Fibroblast of lung (primary cell): ENCODE results near the gene CORO7. TPM values are rescaled to one million over a fixed set of nuclear protein-coding genes. Genes with fewer than 3 reads are reported as not detected.
A peak's percentile ranks its signal among the peaks of the same experiment; 100 is the strongest.

Experiments
- DNase-seq, 2 donors: peaks; one replicate each; pipeline versions ENCODE4 v3.0.0 to v3.0.0-alpha.2; 2010; ENCODE audit warnings: low read depth in 2 of 2
- H2AFZ ChIP-seq: 2 replicates; pipeline ENCODE4 v1.5.1; 2012; ENCODE audit warnings: low read length, control low read depth, inconsistent platforms
- H3K27ac ChIP-seq: 2 replicates; pipeline ENCODE4 v1.5.1; 2011; ENCODE audit warnings: low read length, control low read depth; ENCODE audit not compliant: insufficient read depth
- H3K27me3 ChIP-seq: 2 replicates; pipeline ENCODE4 v1.5.1; 2011; ENCODE audit warnings: mild to moderate bottlenecking, low read length; ENCODE audit not compliant: control insufficient read depth, insufficient read depth
- H3K36me3 ChIP-seq: 2 replicates; pipeline ENCODE4 v1.5.1; 2011; ENCODE audit warnings: low read length; ENCODE audit not compliant: control insufficient read depth, insufficient read depth
- H3K4me1 ChIP-seq: 2 replicates; pipeline ENCODE4 v1.5.1; 2011; ENCODE audit warnings: low read length; ENCODE audit not compliant: control insufficient read depth, insufficient read depth; ENCODE audit errors: extremely low read depth
- H3K4me2 ChIP-seq: 2 replicates; pipeline ENCODE4 v1.5.1; 2011; ENCODE audit warnings: low read length, control low read depth; ENCODE audit not compliant: insufficient read depth; ENCODE audit errors: extremely low read depth
- H3K4me3 ChIP-seq, 4 experiments: fragments of 200-600 bp in 1 of 4; sonication (generic) in 1 of 4; replicated peaks in 1 of 4; 2 replicates each; pipeline ENCODE4 v1.5.1; 2011 to 2016; ENCODE audit warnings: low read length in 4 of 4, low read depth in 3 of 4, mild to moderate bottlenecking in 3 of 4, control low read depth in 2 of 4, inconsistent platforms in 1 of 4, mixed read lengths in 1 of 4; ENCODE audit not compliant: insufficient read depth in 1 of 4; ENCODE audit errors: control extremely low read depth in 1 of 4
- H3K79me2 ChIP-seq: 2 replicates; pipeline ENCODE4 v1.5.1; 2012; ENCODE audit warnings: mild to moderate bottlenecking, low read length, inconsistent platforms; ENCODE audit not compliant: control insufficient read depth, insufficient read depth
- H3K9ac ChIP-seq: 2 replicates; pipeline ENCODE4 v1.5.1; 2011; ENCODE audit warnings: mild to moderate bottlenecking, low read length, control low read depth; ENCODE audit not compliant: insufficient read depth
- H3K9me3 ChIP-seq: 2 replicates; pipeline ENCODE4 v1.5.1; 2012; ENCODE audit warnings: low read depth, low read length; ENCODE audit not compliant: control insufficient read depth, insufficient read depth
- H4K20me1 ChIP-seq: 2 replicates; pipeline ENCODE4 v1.5.1; 2011; ENCODE audit warnings: low read length; ENCODE audit not compliant: control insufficient read depth, insufficient read depth; ENCODE audit errors: extremely low read depth
- EZH2 ChIP-seq: IDR thresholded peaks from 2 replicates; pipeline ENCODE4 v1.5.1; 2012; ENCODE audit warnings: low read length, control low read depth, mild to moderate bottlenecking; ENCODE audit errors: missing control alignments
- polyA plus RNA-seq, 2 donors: library from polyadenylated mRNA; depleted of rRNA in 1 of 2; stranded (reverse) in 1 of 2; unstranded in 1 of 2; fragments of >200 nt; gene quantifications; 2 replicates each; pipeline ENCODE4 v1.2.1, GENCODE V29; 2011 to 2012; ENCODE audit warnings: missing spikeins in 1 of 2
- total RNA-seq: library from RNA; depleted of rRNA; stranded (reverse); fragments of >200 nt; gene quantifications from 2 replicates; pipeline ENCODE4 v1.2.1, GENCODE V29; 2014
- TF ChIP-seq, protein P1 (sequence below), 2 donors: IDR thresholded peaks in 1 of 2; conservative IDR thresholded peaks in 1 of 2; 1 replicate in 1 of 2; 2 replicates in 1 of 2; pipeline ENCODE4 v1.5.1; 2011 to 2012; ENCODE audit warnings: low read length in 2 of 2, control low read depth in 1 of 2, inconsistent platforms in 1 of 2, low read depth in 1 of 2, mild to moderate bottlenecking in 1 of 2

Gene CORO7
- total and polyA plus RNA-seq, 2 donors (not counting 1 experiment from before 2014, with no cell fraction given) = 6.1 to 11.1 TPM

DNA sequence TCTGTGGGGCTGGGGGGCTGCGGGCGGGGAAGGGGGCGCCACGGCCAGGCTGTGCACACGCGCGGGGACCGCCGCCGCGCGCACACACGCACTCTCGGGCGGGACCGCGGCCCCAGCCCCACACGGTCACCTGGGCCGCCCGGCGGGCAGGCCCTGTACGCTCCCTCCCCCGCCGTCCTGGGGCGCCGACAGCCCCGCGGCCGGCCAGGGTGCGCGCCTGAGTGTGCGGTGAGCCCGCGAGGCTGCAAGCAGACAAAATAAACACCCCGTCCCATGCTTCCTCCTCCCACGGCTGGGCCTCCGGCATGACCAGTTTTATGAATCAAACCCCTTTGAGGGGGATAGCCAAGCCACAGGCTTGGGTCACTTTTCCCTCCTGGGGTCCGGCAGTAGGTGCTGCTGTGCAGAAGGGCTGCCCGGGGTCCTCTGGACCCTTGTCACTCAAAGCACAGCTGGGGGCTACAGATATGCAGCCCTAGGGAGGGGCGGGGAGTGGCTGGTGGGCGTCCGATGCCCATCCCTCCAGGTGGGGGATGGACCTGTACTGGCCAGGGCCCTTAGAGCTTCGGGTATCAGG is 44.3 kb downstream of the CORO7 start:
- Histone ChIP-seq H3K9ac (peak overlapping the region; percentile 82), H3K27me3 (no peaks in the 10 kb centered on the region), H3K36me3 (peaks cover 6% of the 10 kb centered on the region), H3K4me3 (peak overlapping the region; percentile 61 to 97 (median 88)), H3K79me2 (peaks cover 51% of the 10 kb centered on the region), H3K9me3 (no peaks in the 10 kb centered on the region), H4K20me1 (peaks cover 2% of the 10 kb centered on the region), H3K4me1 (peaks cover 57% of the 10 kb centered on the region), H3K4me2 (peak overlapping the region; percentile 88), H3K27ac (peak overlapping the region; percentile 85), H2AFZ (no peak overlapping the region)
- peak in 1 of 2 donors; percentile 65 for DNase-seq
- TF ChIP-seq EZH2 = no peak
- TF ChIP-seq, protein P1, sequence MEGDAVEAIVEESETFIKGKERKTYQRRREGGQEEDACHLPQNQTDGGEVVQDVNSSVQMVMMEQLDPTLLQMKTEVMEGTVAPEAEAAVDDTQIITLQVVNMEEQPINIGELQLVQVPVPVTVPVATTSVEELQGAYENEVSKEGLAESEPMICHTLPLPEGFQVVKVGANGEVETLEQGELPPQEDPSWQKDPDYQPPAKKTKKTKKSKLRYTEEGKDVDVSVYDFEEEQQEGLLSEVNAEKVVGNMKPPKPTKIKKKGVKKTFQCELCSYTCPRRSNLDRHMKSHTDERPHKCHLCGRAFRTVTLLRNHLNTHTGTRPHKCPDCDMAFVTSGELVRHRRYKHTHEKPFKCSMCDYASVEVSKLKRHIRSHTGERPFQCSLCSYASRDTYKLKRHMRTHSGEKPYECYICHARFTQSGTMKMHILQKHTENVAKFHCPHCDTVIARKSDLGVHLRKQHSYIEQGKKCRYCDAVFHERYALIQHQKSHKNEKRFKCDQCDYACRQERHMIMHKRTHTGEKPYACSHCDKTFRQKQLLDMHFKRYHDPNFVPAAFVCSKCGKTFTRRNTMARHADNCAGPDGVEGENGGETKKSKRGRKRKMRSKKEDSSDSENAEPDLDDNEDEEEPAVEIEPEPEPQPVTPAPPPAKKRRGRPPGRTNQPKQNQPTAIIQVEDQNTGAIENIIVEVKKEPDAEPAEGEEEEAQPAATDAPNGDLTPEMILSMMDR (conservative IDR thresholded peaks at IDR 0.05 in 1 of 2, IDR thresholded peaks at IDR 0.05 in 1 of 2; ENCODE audit: low read depth in 1 of 2, low read length in 2 of 2) = no peak

DNA sequence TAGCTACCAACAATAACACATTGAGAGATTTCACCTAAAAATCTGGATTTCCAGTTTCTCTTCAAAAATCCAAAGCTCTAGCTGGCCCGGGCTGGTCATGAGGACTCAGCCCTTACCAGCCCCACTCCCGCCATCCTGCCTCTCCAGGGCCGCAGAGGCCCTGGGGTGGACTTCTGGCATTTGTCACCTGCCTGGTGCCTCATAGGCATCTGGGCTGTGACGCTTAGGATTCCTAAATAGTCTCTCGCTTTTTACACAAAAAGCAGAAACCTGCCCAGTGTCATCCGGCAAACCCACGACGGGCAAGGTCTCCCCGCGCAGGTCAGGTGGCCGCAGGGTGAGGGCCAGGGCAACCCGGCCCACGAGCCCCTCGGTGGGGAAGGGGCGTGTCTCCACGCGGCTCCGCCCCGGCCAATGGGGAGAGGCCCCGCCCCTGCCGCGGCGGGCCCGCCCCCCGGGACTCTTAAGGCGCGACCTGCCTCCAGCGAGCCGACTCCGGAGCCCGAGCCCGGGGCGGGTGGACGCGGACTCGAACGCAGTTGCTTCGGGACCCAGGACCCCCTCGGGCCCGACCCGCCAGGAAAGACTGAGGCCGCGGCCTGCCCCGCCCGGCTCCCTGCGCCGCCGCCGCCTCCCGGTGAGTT is 44.9 kb downstream of the CORO7 start, which contains the start of gene VASN:
VASN (plus strand) TSS at position 492 of the 644 bp plus-strand sequence. CDS start 9,030 bp downstream, outside the sequence.
- peaks cover 6% of the 10 kb centered on the region for H3K36me3 ChIP-seq

More for the DNA sequence above, 44.9 kb downstream of the CORO7 start, which contains the start of gene VASN:
- Histone ChIP-seq H3K4me2 (peak within 1 kb of the TSS; percentile 88), H3K9ac (peak within 1 kb of the TSS; percentile 82), H3K27me3 (no peaks in the 10 kb centered on the region), H3K27ac (peak within 1 kb of the TSS; percentile 93), H4K20me1 (peaks cover 2% of the 10 kb centered on the region), H3K4me1 (peaks cover 51% of the 10 kb centered on the region), H2AFZ (no peak within 1 kb of the TSS), H3K79me2 (peaks cover 45% of the 10 kb centered on the region), H3K4me3 (peak within 1 kb of the TSS; percentile 61 to 97 (median 88)), H3K9me3 (no peaks in the 10 kb centered on the region)
- peak; percentile 69 to 75 for DNase-seq
- no peak for TF ChIP-seq EZH2
- TF ChIP-seq, protein P1 (conservative IDR thresholded peaks at IDR 0.05 in 1 of 2, IDR thresholded peaks at IDR 0.05 in 1 of 2; ENCODE audit: low read depth in 1 of 2, low read length in 2 of 2) = no peak
